Measurements from ENCODE around the gene INPP5F. TPM values are rescaled to one million over a fixed set of nuclear protein-coding genes. Genes with fewer than 3 reads are reported as not detected.

The INPP5F gene
- total RNA-seq, 4 donors from 2014 or later, result 17.1 to 26.9 (median 24.0) TPM

GRCh38 chr10:119750391-119751230, 24.8 kb downstream of the INPP5F start:
- no peaks in the 10 kb centered on the region for H3K36me3 ChIP-seq
- peak overlapping the region in 2 of 4 donors; percentile 15 to 30 for H3K27ac ChIP-seq
- peak; percentile 94 for ATAC-seq
- H3K9me3 ChIP-seq, result no peaks in the 10 kb centered on the region
- 22 to 23% methylated on average over 4 to 9 of the region's 9 CpGs for WGBS, 2 donors (ENCODE audit: low coverage in 1 of 2)
- H3K4me3 ChIP-seq, result no peak overlapping the region
- H3K4me1 ChIP-seq, result peaks cover 0 to 54% (median 10%) of the 10 kb centered on the region in 3 donors
- TF ChIP-seq POLR2A (IDR thresholded peaks at IDR 0.05) (no peak), CTCF (IDR thresholded peaks at IDR 0.05) (peak; percentile 79 to 93 (median 91)), POLR2AphosphoS5 (IDR thresholded peaks at IDR 0.05) (peak; percentile 30)
- H3K27me3 ChIP-seq, result no peaks in the 10 kb centered on the region

DNA sequence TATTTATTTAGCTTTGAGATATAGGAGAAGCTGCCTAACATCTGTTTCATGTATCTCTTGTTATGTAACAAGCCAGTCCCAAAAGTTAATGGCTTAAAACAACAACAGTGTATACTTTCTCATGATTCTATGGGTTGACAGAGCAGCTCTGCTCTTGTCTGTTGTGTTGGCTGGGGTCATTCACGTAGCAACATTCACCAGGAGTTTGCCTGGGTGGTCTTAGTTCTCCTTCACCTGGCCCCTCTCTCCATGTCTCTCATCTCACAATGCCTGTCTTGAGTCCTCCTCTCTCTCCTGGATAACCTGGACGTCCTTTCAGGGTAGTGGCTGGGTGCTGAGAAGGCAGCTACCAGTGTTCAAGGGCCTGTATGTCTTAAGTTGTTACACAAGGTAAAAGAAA, 27.5 kb downstream of the INPP5F start:
- 73 to 80% methylated on average over 1 to 2 of the region's 2 CpGs for WGBS, 2 donors (ENCODE audit: low coverage in 1 of 2)
- ATAC-seq, result no peak
- Histone ChIP-seq H3K9me3 (no peaks in the 10 kb centered on the region), H3K27ac (no peak overlapping the region), H3K36me3 (no peaks in the 10 kb centered on the region), H3K4me3 (no peak overlapping the region), H3K4me1 (peaks cover 0 to 39% (median 10%) of the 10 kb centered on the region in 3 donors), H3K27me3 (no peaks in the 10 kb centered on the region)
- TF ChIP-seq POLR2AphosphoS5 (IDR thresholded peaks at IDR 0.05), result no peak
- no peak for TF ChIP-seq CTCF (IDR thresholded peaks at IDR 0.05)
- no peak for TF ChIP-seq EP300 (IDR thresholded peaks at IDR 0.05)
- no peak for TF ChIP-seq POLR2A (IDR thresholded peaks at IDR 0.05)

GRCh38 chr10:119754085-119754484, 28.2 kb downstream of the INPP5F start:
- Histone ChIP-seq H3K4me3 (no peak overlapping the region), H3K9me3 (no peaks in the 10 kb centered on the region), H3K4me1 (peaks cover 0 to 39% (median 10%) of the 10 kb centered on the region in 3 donors), H3K36me3 (no peaks in the 10 kb centered on the region), H3K27me3 (no peaks in the 10 kb centered on the region), H3K27ac (no peak overlapping the region)
- no peak for ATAC-seq
- no peak for TF ChIP-seq CTCF (IDR thresholded peaks at IDR 0.05)
- TF ChIP-seq POLR2AphosphoS5 (IDR thresholded peaks at IDR 0.05), result no peak
- TF ChIP-seq POLR2A (IDR thresholded peaks at IDR 0.05), result no peak
- no peak for TF ChIP-seq EP300 (IDR thresholded peaks at IDR 0.05)
- 59 to 62% methylated on average over 2 to 5 of the region's 5 CpGs for WGBS, 2 donors (ENCODE audit: low coverage in 1 of 2)

DNA sequence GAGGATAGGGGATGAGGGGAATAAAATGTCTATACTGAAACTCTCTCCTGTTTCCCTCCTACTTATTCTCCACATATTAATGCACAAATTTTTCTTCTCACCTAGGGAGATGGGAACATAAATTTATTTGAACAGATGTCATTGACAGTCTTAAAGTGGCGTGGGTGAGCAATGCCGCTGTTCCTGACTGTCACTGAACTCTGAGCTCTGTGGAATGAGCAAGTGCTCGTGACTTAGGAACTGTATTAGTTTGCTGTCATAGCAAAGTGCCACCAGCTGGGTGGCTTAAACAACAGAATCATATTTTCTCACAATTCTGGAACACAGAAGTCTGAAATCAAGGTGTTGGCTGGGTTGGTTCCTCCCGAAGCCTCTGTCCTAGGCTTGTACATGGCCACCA, 29.1 kb downstream of the INPP5F start:
- no peak for TF ChIP-seq EP300 (IDR thresholded peaks at IDR 0.05)
- TF ChIP-seq POLR2A (IDR thresholded peaks at IDR 0.05), result no peak
- no peak for TF ChIP-seq POLR2AphosphoS5 (IDR thresholded peaks at IDR 0.05)
- TF ChIP-seq CTCF (IDR thresholded peaks at IDR 0.05), result no peak
- Histone ChIP-seq H3K4me3 (no peak overlapping the region), H3K36me3 (no peaks in the 10 kb centered on the region), H3K27ac (peak overlapping the region in 1 of 4 donors; percentile 4), H3K4me1 (peaks cover 0 to 39% (median 10%) of the 10 kb centered on the region in 3 donors), H3K9me3 (no peaks in the 10 kb centered on the region), H3K27me3 (no peaks in the 10 kb centered on the region)
- ATAC-seq, result no peak
- WGBS, 2 donors (ENCODE audit: low coverage in 1 of 2), result 83 to 84% methylated on average over 2 to 4 of the region's 4 CpGs

- no peak for ATAC-seq
- Histone ChIP-seq H3K36me3 (no peaks in the 10 kb centered on the region), H3K9me3 (no peaks in the 10 kb centered on the region), H3K4me1 (peaks cover 0 to 40% (median 7%) of the 10 kb centered on the region in 3 donors), H3K27me3 (no peaks in the 10 kb centered on the region), H3K27ac (peak overlapping the region in 2 of 4 donors; percentile 4 to 11), H3K4me3 (no peak overlapping the region)
- WGBS, 2 donors (ENCODE audit: low coverage in 1 of 2), result 66 to 68% methylated on average over 4 of the region's 5 CpGs
- TF ChIP-seq POLR2A (IDR thresholded peaks at IDR 0.05) (no peak), EP300 (IDR thresholded peaks at IDR 0.05) (no peak), POLR2AphosphoS5 (IDR thresholded peaks at IDR 0.05) (peak; percentile 8)
These were observed 29.6 kb downstream of the INPP5F start for GRCh38 chr10:119755446-119755845.

Data from gastroesophageal sphincter (tissue), 4 donors.